ENCODE results near the gene DPCD.

The DPCD gene

DNA sequence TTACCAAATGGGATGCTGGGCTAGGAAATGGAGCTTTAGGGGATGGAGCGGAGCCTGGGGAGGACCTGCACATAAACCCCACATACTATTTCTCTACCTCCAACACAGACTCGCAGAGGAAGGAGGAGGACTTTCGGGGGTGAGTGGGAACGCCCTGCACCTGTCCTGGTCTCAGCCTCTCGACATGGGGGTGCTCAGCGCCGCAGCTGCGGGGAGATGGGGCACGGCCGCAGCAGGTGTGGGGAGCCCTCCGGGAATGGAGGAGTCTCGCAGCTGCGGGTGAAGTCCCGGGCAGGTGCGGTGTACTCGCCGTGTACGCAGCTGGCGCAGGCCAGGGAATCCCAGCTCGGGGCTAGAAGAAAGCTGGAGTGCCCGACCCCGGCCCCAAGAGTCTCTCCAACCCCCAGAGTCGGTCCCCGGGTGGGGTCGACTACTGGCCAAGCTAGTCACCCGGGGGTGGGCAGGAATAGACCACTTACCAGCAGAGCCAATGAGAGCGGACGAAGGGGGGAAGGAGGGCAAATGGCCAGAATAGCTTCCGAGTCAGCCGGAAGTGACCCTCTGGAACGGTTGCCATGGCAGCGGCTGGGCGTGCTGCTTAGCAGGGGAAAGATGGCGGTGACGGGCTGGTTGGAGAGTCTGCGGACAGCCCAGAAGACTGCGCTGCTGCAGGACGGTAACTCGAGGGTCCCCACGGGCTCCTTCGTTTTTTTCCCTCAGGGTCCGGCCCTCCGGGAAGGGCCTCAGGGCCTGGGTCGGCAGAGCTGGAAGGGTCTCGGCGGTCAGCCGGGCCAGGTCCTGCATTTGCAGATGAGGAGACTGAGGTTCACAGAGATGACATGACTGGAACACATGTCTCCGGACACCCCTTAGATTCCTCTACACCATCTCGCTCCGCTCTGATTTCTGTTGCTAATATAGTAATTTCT lies at the start of gene DPCD, which contains the start of gene POLL:
Gene DPCD (plus strand): TSS at position 597 of the 929 bp plus-strand sequence. CDS start 16 bp downstream, at position 613.
Gene POLL (minus strand): TSS at position 533 of the 929 bp plus-strand sequence. CDS start 897 bp downstream, outside the sequence.
- DNase-seq: peak; percentile 91 to 96

DNA sequence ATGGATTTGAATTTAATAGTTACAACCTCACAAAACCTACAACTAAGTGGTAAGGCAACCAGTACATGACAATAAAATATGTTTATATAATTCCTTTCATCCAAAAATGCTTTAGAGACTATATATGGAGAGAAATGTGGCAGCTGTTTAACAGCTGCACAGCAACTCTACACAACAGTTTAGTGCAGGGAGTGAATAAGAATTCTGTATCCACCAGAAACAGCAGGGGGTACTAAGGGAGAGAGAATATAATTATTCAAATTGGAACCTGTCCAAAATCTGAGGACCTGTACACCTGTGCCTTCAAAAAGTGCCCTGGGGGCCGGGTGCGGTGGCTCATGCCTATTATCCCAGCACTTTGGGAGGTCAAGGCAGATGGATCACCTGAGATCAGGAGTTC lies 49.7 kb upstream of the DPCD start:
- DNase-seq: no peak

DNA sequence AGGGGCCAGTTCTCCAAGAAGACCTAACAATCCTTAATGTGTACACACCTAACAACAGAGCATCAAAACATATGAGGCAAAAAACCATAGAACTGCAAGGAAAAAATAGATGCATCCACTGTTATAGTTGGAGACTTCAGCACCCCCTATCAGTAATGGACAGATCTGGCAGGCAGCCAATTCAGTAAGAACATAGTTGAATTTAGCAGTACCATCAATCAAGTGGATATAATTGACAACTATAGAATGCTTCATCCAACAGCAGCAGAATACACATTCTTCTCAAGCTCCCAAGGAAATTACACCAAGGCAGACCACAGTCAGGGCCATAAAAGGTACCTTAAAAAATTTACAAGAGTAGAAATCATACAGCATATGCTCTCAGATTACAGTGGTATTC lies 42.2 kb upstream of the DPCD start:
- peak in 1 of 2 experiments; percentile 12 for DNase-seq

DNA sequence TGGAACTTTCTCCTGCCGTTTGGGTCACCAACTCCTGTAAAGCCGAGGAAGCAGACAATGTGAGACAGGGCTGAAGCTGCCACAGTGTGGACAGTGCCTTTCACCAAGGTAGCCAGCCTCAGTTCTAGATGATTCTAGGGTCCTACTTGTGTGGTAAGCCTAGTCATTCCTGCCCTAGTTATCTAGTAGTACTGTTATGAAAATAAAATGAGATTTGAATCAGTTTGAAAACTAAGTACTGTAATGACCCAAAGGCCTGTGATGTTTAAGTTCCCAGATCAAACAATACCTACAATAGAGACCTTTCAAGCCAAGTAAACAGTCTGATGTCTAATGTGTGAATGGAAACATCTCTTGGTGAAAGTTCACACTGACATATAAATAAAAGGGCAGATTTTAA lies 37.2 kb upstream of the DPCD start:
- DNase-seq: no peak

- DNase-seq: no peak
Measured at GRCh38 chr10:101552442-101552841, 35.7 kb upstream of the DPCD start.

GRCh38 chr10:101557541-101557940 lies 30.6 kb upstream of the DPCD start:
- DNase-seq: no peak

DNA sequence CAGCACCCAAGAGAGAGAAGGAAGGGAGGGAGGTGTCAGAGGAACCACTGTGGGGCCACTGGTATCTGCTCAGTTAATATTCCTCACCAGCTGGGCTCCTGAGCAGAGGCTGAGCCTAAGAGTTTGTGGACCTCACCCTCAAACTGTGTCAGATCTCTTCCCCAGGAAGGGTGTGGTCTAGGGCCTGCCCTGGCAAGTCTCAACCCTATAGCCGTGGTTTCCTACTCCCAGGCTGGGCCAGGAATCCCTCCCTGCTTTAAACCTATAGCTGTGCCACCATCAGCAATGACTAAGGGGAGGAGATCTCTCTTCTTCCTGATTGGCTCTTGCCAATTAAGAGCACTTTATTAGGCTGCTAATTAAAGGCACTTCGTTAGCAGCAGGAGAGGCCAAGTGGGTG lies 29.9 kb upstream of the DPCD start:
- DNase-seq: no peak

DNA sequence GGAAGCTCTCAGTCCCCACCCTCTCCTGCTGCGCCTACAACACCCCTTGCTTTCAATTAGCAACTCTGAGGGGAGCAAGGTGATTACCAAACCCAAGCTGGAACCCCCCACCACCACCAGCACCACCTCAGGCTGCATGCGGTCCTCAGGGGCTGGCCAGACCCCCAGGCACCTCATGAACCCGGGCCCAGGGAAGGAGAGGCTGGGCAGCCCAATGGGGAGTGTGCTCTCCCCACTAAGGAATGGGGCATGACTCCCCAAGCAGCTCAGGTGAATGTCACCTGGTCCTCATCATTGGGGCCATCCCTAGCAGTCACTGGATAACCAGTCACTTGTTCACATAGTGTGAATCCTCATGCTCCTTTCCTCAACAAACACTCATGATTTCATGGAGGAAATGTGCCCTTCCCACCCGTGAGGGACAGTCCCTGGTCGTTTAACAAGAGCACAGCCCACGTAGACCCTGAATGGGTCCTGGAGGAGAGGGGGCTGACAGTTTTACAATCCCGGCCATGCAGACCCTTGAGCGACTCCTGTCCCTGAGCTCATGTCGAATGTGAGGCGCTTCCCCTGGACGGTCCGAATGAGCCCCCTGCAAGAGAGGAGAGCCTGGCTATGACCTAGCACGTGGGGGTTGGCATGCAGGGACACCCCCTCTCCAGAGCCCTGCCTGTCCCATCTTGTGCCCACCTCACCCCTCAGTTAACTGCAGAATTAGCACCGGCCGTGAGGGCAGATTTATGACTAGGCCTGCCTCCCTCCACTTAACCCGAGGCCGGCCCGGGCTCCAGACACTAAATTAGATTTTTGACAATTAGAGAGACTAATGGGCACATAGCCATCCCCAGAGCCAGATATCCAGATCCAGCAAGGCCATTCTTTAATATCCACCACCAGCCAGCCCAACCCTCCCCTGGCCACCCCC lies 29.2 kb upstream of the DPCD start:
- no peak for DNase-seq

- no peak for DNase-seq
Measured at GRCh38 chr10:101559596-101560297, 28.4 kb upstream of the DPCD start.

GRCh38 chr10:101560298-101561067 lies 27.6 kb upstream of the DPCD start:
- no peak for DNase-seq

- DNase-seq: no peak
Measured at GRCh38 chr10:101561068-101561915, 26.8 kb upstream of the DPCD start.

- DNase-seq: no peak
Measured at GRCh38 chr10:101562231-101562630, 25.9 kb upstream of the DPCD start.

DNA sequence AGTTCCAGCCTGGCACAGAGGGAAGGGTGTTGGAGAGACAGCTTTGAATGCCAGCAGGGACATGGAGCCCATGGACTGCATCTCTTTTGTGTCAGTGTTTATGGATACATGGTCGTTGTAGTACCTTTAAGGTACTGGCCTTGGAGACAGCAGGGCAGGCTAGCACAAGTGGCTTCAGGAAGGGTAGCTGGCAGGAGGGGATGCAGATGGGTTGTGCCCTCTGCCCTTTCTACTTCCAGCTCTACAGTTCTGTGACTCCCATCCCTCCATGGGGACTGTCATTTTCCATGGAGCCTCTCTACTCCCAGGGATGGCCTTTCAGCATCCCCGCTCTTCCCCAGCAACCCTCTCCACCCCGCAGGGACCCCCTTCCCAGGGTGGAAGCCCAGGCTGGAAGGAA lies 25.1 kb upstream of the DPCD start:
- DNase-seq: no peak

DNA sequence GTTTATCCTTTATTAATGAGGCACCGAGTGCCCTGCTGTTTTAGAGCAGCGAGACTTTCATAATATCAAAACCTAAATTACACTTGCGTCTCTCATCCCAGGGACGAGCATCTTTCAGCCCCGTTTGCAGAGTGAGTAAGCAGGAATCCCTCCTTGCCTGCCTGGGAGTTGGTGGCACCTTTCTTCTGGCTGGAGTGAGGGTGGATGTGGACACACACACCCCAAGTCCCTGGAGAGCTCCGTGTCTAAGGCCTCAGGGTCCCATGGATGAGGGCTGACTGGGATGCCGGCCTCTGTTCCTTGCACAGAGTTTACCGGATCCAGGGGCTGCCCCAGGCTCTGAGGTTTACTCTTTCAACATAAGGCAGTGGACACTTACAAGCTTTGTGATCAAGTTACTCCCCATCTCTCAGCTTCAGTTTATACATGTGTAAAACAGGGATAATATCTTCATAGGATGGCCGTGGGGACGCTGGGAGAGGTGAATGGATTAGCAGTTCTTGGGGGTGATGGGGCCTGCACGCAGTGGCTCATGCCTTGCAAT lies 24.6 kb upstream of the DPCD start:
- no peak for DNase-seq

DNA sequence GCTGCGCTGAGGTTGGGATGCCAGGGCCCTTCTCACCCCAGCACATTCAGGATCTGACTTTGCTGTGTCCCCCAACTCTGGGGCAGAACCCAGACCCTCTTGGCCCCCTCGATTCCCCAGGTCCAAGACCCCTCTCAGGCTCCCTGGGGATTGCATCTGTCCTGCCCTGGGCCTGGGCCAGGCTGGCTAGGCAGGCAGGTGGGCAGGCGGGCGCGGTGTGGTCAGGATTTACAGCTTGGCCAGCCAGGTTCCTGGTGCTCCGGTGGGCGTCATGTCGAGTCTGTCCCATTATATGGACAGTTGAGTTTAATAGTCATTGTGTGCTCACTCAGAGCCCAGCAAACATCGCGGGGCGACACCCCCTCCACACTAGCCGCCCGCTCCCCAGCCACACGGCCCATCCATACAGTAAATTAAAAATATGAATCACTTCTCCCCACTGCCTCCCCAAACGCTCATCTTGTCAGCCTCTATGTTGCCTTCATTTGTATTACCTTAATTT lies 23.6 kb upstream of the DPCD start:
- no peak for DNase-seq

DNA sequence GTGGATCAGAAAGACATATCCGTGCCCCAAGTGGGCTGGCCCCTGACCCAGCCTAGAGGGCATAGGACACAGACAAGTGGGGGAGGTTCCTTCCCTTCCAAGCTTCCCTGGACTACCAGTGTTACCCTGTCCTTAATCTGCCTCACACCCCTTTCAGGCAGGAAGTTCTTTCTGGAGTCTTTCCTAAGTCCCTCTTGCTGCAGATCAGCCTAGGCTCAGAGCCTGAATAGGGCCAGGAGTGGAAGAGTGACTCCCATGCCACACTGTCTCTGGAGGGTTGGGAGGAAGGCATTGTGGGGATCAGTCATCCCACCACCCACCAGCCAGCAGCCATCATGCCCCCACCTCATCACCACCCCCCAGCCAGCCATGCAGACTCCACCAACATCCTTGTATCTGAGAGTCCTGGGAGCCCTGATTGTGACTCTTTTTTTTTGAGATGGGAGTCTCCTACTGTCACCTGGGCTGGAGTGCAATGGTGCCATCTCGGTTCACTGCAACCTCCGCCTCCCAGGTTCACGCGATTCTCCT lies 22.7 kb upstream of the DPCD start:
- DNase-seq: no peak

GRCh38 chr10:101565936-101566332 lies 22.2 kb upstream of the DPCD start:
- peak in 1 of 2 experiments; percentile 58 for DNase-seq

DNA sequence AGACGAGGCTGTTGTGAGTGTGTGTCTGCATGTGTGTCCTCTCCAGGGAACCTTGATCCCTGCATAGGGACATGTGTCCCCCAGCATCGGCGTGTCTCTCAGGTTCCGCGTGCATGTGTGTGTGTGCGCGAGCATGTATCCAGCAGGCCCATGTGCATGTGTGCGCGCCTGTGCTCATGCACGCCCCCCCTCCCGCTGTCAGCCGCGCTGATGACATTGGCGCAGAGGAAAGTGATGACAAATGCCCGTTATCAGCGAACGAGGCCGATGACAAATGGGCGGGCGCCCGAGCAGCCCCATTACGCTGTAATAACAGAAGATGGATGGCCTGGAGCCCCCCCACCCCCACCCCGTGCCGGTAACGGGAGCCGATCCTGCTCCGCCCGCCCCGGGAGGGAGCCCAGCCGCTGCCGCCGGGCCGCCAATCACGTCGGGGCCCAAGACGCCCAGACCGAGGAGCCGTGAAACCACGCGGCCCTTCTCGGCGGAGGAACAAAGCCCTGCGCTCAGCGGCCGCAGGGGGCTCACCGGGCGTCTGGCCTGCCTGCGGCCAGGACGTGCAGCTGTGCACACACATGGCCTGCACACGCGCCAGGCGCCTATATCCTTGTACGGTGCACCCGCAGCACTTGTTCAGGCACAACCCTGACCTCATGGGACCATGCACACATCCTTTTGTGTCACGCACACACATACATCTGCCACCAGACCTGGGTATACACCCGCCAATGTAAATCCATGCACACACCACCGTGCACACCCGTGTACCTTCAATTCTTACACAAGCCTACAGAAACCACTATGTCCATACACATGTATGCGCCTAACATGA lies 21.6 kb upstream of the DPCD start:
- peak; percentile 49 to 77 for DNase-seq
